DMS114 treated with DMSO at 0.1 percent for 48 hours (cell line): ENCODE results near the gene GRB10.
"Not testable (repeated sequence)": the region's sequence is repeated elsewhere in the genome, so short reads cannot be mapped to it uniquely, and the experiment has no call there.

Experiments
- DNase-seq: peaks from one replicate; lab custom pipeline; 2025; ENCODE audit not compliant: unreplicated experiment; lab: John Stamatoyannopoulos, UW

GRB10 gene

GRCh38 chr7:50591098-50591479, 191.6 kb downstream of the GRB10 start:
- no peak for DNase-seq

GRCh38 chr7:50590535-50590934, 192.2 kb downstream of the GRB10 start:
- no peak for DNase-seq

- no peak for DNase-seq
Measured at GRCh38 chr7:50589364-50589763, 193.3 kb downstream of the GRB10 start.

DNA sequence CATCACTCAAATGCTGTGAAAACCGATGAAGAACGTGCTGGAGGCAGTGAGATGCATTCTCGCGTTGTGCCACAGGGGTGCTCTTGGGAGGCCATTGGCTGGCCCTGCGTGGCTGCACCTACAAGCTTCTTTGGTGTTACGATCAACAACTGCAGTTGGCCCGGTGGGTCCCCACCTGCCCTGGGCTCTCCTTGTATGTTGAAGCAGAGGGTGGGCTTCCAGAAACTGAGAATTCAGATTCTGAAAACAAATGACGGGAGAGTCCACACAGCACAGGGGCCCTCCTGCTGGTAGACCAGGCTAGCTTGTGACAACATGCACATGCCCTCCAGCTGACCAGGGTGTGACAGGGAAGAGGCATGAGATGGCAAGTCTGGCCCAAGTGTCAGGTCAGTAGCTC, 193.8 kb downstream of the GRB10 start:
- no peak for DNase-seq

DNA sequence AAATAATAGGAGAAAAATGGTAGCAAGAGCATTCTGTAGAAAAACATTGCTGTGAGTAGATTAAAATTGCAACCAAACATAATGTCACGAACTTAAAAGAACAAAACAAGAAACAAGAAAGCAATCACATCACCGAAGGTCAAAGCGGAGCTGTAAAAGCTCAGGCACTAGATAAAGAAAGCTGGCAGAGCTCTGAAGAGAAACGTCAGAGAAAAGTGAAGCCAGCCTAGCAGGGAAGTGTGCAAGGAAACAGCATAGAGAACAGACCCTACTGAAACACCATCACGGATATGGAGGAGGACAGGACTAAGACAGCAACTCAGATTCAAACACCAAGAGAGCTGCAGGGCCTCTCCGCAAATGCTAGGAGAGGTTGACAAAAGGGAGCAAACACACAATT, 195.0 kb downstream of the GRB10 start:
- DNase-seq, result no peak

DNA sequence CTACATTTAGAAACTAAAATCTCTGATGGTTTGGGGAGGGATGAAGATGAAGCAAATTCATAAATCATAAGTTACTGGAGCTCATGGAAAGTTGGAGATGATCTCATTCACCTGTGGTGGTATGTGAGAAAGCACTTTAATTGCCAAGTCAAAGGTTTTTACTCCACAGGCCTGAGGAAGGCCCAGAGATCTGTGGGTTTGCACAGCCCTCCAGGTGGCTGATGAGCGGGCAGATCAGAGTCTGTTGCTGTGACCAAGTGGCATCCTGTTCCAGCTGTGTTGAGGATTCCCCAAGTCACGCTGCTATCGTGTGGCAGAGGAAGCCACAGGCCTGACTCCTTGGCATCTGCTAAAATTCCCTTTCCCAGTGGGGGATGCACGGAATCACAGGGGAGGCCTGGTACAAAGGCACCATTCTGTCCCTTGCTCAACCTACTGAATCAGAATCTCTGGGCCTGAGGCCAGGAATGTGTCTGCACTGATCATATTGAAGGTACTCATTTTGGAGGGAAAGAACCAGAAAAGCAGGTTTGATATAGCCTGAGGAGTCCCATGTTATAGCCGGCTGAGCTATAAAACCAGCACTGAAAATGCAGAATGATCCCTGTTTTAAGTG, 197.8 kb downstream of the GRB10 start:
- no peak for DNase-seq

DNA sequence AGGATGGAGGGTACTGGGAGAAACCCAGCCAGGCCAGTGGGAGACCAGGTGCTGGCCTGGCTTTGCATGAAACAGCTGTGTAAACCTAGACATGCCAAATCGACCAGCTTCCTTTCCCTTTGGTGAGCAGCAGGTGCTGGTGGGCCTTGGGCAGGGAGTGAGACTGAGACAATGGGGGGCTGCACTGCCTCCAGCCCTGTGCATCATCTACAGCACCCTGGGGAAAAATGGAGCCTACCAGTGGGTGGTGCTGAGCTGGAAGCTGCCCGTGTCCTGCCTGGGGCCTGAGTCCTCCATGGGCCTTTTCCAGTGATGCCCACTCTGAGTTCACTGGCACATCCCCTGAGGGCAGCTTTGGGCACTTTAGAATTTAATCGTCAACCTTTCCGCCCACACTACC, 198.3 kb downstream of the GRB10 start:
- no peak for DNase-seq

- DNase-seq, result not testable (repeated sequence)
Measured at GRCh38 chr7:50583295-50583694, 199.4 kb downstream of the GRB10 start.

GRCh38 chr7:50582271-50582670, 200.4 kb downstream of the GRB10 start:
- not testable (repeated sequence) for DNase-seq

- not testable (repeated sequence) for DNase-seq
Measured at GRCh38 chr7:50580666-50581065, 202.0 kb downstream of the GRB10 start.

GRCh38 chr7:50580057-50580456, 202.6 kb downstream of the GRB10 start:
- no peak for DNase-seq

- not testable (repeated sequence) for DNase-seq
Measured at GRCh38 chr7:50578105-50578504, 204.6 kb downstream of the GRB10 start.

- no peak for DNase-seq
Measured at GRCh38 chr7:50577569-50577968, 205.1 kb downstream of the GRB10 start.

DNA sequence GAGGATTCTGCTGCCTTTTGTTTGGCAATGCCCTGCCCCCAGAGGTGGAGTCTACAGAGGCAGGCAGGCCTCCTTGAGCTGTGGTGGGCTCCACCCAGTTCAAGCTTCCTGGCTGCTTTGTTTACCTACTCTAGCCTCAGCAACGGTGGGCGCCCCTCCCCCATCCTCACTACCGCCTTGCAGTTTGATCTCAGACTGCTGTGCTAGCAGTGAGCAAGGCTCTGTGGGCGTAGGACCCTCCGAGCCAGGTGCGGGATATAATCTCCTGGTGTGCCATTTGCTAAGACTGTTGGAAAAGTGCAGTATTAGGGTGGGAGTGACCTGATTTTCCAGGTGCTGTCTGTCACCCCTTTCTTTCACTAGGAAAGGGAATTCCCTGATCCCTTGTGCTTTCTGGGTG, 206.3 kb downstream of the GRB10 start:
- not testable (repeated sequence) for DNase-seq

GRCh38 chr7:50567715-50568261, 214.9 kb downstream of the GRB10 start:
- no peak for DNase-seq

DNA sequence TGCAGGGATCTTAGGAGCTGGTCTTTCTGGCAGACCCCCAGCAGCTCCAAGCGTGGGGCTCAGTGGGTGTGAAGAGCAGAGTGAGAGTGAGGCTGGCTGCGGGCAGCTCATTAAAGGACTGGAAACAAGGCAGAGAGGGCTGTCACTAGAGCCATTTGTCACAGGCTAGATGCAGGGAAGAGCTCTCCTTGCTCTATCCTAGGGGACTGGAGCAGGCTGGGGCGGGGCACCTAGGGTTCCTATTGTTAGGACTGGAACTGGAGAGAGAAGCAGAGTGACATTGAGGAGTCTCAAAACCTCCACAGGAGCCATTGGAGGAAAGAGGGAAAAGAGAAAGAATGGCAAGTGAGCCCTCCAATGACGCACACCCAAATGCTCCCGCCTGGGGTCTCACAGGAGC, 216.7 kb downstream of the GRB10 start:
- no peak for DNase-seq

DNA sequence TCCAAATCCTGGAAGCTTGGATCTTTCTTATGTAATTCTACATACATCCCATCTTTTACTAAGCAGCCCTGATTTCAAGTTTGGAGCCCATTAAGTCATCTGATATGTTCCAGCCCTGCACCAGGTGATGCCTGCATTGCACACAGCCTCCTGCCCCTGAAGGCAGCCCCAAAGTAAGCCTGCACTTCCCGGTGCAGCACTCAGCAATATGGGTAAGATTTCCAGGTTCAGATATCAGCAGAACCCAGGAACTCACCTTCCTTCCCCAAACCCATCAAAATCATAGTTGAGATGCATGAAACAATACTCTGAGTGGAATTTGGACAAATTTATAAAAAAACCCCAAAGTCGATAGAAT, 217.2 kb downstream of the GRB10 start:
- DNase-seq, result no peak

- no peak for DNase-seq
Measured at GRCh38 chr7:50564640-50565558, 217.8 kb downstream of the GRB10 start, which contains the start of gene DDC. Gene DDC, minus strand, starts transcription at chr7:50565405. Its CDS starts 21,320 bp downstream, at chr7:50544085.

DNA sequence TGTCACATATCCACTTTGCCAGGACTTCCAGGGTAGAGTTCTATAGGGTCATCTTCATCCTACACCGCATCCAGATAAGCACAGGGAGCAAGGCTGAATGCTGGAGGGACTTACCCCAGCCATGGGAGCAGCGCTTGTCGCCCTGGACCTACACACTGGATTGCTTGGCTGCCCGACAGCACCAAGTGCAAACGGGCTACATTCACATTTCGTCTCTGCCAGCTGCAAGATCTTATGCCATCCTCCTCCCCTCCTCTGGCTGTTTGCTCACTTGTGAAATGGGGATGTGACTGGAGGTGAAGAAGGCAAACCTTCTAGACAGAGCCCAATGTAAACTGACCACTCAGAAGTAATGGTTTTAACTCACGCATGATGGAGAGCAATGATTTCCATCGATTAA, 218.5 kb downstream of the GRB10 start:
- DNase-seq, result no peak

DNA sequence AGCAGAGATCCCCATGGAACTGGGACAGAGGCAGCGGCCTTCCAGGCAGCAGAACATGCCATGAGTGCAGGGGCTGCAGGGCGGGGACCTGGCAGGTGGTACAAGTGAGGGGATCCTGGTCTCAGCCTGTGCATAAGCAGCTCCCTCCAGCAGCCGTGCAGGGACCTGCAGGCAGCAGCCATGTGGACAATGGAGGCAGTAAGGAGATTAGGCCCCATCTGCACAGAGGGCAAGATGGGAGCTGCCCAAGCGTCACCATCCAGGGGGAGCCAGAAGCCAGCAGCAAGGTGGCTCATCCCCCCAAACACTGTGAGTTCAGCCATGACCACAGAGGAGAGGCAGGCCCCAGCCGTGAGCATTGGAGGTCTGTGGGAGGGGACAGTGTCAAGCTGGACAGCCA, 220.6 kb downstream of the GRB10 start:
- no peak for DNase-seq

GRCh38 chr7:50560865-50561351, 221.8 kb downstream of the GRB10 start:
- DNase-seq, result no peak

DNA sequence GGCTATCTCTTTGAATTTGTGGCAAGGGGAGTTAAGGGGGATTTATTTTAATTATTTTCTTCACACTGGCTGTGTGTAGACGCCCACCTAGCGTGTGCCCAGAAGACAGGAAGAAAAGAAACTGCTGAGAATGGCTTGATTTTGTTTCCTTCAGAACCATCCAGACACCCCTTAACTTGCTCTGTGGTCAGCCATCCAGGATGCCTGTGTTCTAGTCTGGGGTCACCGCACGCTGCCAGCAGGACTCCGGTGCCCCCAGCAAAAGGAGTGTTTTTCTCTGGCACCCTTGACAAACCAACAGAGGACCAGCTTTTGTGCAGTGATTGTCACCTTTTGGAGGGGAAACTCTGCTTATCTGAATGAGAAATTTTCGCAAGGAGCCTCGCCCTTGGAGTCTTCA, 222.8 kb downstream of the GRB10 start:
- no peak for DNase-seq
